Suprapubic skin (tissue), 4 donors: Measurements from ENCODE around the gene DNAI7.

ENCODE experiments used
- CTCF ChIP-seq, 2 donors: fragments of 200-600 bp in 1 of 2; fragments of 450-650 bp in 1 of 2; sonication (generic) in 1 of 2; IDR thresholded peaks; one replicate each; pipeline ENCODE4 v1.5.1; 2016 to 2019; ENCODE audit warnings: antibody characterized with exemption in 2 of 2, mild to moderate bottlenecking in 1 of 2, moderate library complexity in 1 of 2
- EP300 ChIP-seq: sonication (generic); formaldehyde crosslinking; IDR thresholded peaks from one replicate; pipeline ENCODE4 v1.6.1; 2017; ENCODE audit warnings: antibody characterized with exemption
- POLR2A ChIP-seq, 2 donors: fragments of 450-650 bp; IDR thresholded peaks; one replicate each; pipeline ENCODE4 v1.6.1; 2017; ENCODE audit warnings: antibody characterized with exemption in 2 of 2, mild to moderate bottlenecking in 2 of 2, moderate library complexity in 2 of 2
- POLR2AphosphoS5 ChIP-seq, 3 donors: sonication (generic); formaldehyde crosslinking; IDR thresholded peaks; one replicate each; pipeline ENCODE4 v1.6.1; 2017; ENCODE audit warnings: antibody characterized with exemption in 3 of 3

- no peak for TF ChIP-seq POLR2AphosphoS5 (IDR thresholded peaks at IDR 0.05)
- no peak for TF ChIP-seq CTCF (IDR thresholded peaks at IDR 0.05)
- no peak for TF ChIP-seq EP300
- TF ChIP-seq POLR2A (IDR thresholded peaks at IDR 0.05) = no peak
These were observed 4.2 kb downstream of the DNAI7 start for GRCh38 chr12:25190793-25191192.
